ENCODE measurements around the gene SERGEF. TPM values are rescaled to one million over a fixed set of nuclear protein-coding genes. Genes with fewer than 3 reads are reported as not detected.
A peak's percentile ranks its signal among the peaks of the same experiment; 100 is the strongest.
"Not testable (repeated sequence)": the region's sequence is repeated elsewhere in the genome, so short reads cannot be mapped to it uniquely, and the experiment has no call there.

SERGEF gene
- total RNA-seq, 1 experiment from 2014 or later, result 30.8 TPM

- DNase-seq (ENCODE audit: low read depth), result no peak
These were observed 105.8 kb downstream of the SERGEF start for GRCh38 chr11:17907046-17907445.

- DNase-seq (ENCODE audit: low read depth), result no peak
These were observed 106.4 kb downstream of the SERGEF start for GRCh38 chr11:17906436-17906835.

- DNase-seq (ENCODE audit: low read depth), result no peak
These were observed 107.4 kb downstream of the SERGEF start for GRCh38 chr11:17905477-17905876.

- no peak for DNase-seq (ENCODE audit: low read depth)
These were observed 111.4 kb downstream of the SERGEF start for GRCh38 chr11:17901481-17901880.

- peak; percentile 18 for DNase-seq (ENCODE audit: low read depth)
These were observed 114.1 kb downstream of the SERGEF start for GRCh38 chr11:17898782-17899181.

- no peak for DNase-seq (ENCODE audit: low read depth)
These were observed 114.8 kb downstream of the SERGEF start for GRCh38 chr11:17898071-17898470.

GRCh38 chr11:17897495-17897894 is 115.4 kb downstream of the SERGEF start:
- no peak for DNase-seq (ENCODE audit: low read depth)

GRCh38 chr11:17896496-17897151 is 116.2 kb downstream of the SERGEF start:
- not testable (repeated sequence) for DNase-seq (ENCODE audit: low read depth)

- no peak for DNase-seq (ENCODE audit: low read depth)
These were observed 117.8 kb downstream of the SERGEF start for GRCh38 chr11:17894929-17895658.

GRCh38 chr11:17892409-17892808 is 120.4 kb downstream of the SERGEF start:
- DNase-seq (ENCODE audit: low read depth), result no peak

GRCh38 chr11:17890325-17890724 is 122.5 kb downstream of the SERGEF start:
- DNase-seq (ENCODE audit: low read depth), result no peak

- no peak for DNase-seq (ENCODE audit: low read depth)
These were observed 125.1 kb downstream of the SERGEF start for GRCh38 chr11:17887779-17888178.

GRCh38 chr11:17883946-17884345 is 128.9 kb downstream of the SERGEF start:
- DNase-seq (ENCODE audit: low read depth), result no peak

- DNase-seq (ENCODE audit: low read depth), result no peak
These were observed 129.8 kb downstream of the SERGEF start for GRCh38 chr11:17883057-17883456.

GRCh38 chr11:17878743-17879142 is 134.1 kb downstream of the SERGEF start:
- no peak for DNase-seq (ENCODE audit: low read depth)

- no peak for DNase-seq (ENCODE audit: low read depth)
These were observed 135.0 kb downstream of the SERGEF start for GRCh38 chr11:17877886-17878285.

GRCh38 chr11:17876827-17877226 is 136.0 kb downstream of the SERGEF start:
- DNase-seq (ENCODE audit: low read depth), result no peak

- no peak for DNase-seq (ENCODE audit: low read depth)
These were observed 137.0 kb downstream of the SERGEF start for GRCh38 chr11:17875891-17876290.

- no peak for DNase-seq (ENCODE audit: low read depth)
These were observed 139.3 kb downstream of the SERGEF start for GRCh38 chr11:17873586-17873985.

GRCh38 chr11:17868398-17868797 is 144.4 kb downstream of the SERGEF start:
- not testable (repeated sequence) for DNase-seq (ENCODE audit: low read depth)

GRCh38 chr11:17867341-17867740 is 145.5 kb downstream of the SERGEF start:
- DNase-seq (ENCODE audit: low read depth), result no peak

- DNase-seq (ENCODE audit: low read depth), result peak; percentile 58
These were observed 146.9 kb downstream of the SERGEF start for GRCh38 chr11:17865765-17866428.

Measured in HT1080 (cell line).